HG03571 (cell line): ENCODE measurements around the gene PSMD12.
"Not testable (repeated sequence)": the region's sequence is repeated elsewhere in the genome, so short reads cannot be mapped to it uniquely, and the experiment has no call there.

Experiments used
- ATAC-seq: cut with Tn5 transposase; IDR thresholded peaks from one replicate; pipeline ENCODE4 v1.9.1; 2021; ENCODE audit not compliant: unreplicated experiment

The PSMD12 gene

DNA sequence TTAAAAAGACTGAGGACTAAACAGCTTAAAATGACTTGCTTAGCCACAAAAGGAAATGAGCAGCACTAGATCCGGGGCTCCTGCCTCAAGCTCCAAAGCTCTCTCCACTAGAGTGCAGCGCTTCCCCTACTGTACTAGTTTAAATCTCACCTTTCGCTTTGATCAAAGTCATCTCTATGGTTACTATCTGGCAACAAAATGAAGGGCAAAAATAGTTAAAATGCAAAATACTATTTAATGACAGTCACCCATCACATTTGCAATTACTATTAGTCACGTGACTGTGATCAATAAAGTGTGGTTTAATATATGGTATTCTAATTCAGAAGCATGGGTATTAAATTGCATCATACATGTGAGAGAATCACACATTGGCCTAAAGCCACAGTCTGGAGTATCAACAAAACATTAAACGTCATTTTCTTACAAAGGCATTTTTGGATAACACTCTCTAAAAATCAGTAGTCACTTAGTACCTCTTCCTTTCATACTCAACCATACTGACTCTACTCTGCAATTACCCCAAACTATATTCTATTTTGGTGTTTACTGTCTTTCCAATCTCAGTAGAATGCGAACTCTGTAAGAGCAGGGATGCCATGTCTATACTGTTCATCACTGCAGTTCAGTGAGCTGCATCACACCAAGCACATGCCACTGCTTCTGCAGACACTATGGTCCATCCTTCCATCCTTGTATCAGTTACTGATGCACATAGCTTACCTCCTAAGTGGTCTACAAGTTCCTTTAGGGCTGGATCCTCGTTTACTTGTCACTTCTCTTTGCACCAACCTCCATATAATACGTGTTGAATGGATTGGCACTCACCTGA is 6.2 kb downstream of the PSMD12 start:
- ATAC-seq: no peak

GRCh38 chr17:67358612-67359011 is 7.8 kb downstream of the PSMD12 start:
- no peak for ATAC-seq

DNA sequence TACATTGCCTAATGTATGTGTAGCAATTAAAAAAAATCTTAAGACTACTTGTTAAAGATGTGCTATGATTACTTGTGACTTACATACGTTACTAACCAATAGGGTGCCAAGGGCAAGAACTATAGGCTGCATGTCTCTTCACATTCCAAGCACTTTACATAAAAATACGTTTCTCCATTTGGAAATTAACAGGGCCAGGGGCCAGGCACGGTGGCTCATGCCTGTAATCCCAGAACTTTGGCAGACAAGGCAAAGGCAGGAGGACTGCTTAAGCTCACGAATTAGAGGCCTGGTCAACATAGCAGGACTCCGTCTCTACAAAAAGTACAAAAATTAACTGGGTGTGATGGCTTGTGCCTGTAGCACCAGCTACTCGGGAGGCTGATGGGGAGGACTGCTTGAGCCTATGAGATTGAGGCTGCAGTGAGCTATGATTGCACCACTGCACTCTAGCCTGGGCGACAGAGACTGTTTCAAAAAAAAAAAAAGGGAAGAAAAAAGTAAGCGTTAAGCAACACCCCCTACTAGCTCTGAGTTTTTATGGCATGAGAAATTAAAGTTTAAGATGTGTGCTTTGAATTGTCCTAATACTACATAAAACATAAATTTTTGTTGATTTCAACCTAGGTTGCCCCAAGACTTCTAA is 12.3 kb downstream of the PSMD12 start:
- no peak for ATAC-seq

GRCh38 chr17:67353161-67353560 is 13.2 kb downstream of the PSMD12 start:
- ATAC-seq: no peak

DNA sequence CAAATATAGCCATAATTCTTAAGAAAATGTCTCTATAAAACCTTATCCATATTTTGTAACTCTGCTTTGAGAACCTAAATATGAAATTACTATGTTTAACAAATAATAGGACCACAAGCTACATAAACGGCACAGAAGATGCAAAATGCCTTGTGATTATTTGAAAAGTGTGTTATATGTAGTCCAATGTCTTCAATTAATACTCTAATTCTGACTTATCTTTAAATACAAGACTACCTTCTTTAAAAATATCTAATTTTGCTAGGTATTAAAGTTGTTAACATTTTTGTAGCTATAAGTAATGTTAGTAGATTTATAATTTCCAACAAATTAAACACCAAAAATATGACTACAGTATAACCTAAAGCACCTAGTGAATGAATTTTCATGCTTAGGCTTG is 17.0 kb downstream of the PSMD12 start:
- no peak for ATAC-seq

DNA sequence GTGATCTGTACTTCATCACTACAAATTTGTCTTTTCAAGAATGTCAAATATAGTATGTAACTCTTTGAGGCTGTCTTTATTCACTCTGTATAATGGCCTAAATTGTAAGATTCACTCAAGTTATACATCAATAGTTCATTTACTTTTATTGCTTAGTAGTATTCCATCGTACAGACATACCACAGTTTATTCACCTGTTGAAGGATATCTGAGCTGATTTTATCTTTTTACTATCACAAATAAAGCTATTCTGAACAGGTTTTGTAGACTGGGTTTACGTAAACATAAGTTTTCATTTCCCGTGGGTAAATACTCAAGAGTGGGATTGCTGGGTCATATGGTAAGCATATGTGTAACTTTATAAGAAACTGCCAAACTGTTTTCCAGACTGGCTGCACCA is 18.6 kb downstream of the PSMD12 start:
- no peak for ATAC-seq

GRCh38 chr17:67343237-67343636 is 23.1 kb downstream of the PSMD12 start:
- no peak for ATAC-seq

DNA sequence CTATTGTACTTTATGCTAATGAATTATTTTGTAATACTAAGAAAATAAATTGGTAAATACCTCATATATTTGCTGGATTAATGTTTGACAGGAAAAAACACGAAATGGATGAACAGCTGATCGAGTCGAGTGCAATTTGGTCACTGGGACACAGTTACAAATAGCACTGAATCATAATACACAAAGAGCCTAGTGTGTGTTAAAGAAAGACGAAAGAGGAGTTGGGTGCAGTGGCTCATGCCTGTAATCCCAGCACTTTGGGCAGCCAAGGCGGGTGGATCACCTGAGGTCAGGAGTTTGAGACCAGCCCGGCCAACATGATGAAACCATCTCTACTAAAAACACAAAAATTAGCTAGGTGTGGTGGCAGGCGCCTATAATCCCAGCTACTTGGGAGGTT is 28.0 kb downstream of the PSMD12 start:
- ATAC-seq: not testable (repeated sequence)

GRCh38 chr17:67336859-67337258 is 29.5 kb downstream of the PSMD12 start:
- ATAC-seq: no peak

DNA sequence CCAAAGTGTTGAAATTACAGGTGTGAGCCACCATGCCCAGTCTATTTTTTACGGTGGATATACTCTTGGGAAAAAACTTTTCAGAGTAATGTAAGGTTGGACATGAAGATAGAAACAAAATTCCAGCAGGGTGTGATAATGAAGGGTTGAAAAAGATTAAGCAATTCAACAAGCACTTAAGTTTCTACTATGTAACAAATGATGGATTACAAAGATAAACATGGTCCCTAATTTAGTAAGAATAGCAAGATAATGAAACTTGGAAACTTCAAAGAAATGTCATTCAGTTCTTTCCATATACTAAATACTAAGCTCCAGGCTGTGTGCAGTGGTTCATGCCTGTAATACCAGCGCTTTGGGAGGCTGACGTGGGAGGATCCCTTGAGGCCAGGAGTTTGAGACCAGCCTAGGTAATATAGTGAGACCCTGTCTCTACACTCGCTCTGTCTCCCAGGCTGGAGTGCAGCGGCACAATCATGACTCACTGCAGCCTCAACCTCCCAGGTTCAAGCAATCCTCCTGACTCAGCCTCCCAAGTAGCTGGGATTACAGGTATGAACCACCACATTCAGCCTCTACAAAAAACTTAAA is 31.0 kb downstream of the PSMD12 start:
- ATAC-seq: no peak

GRCh38 chr17:67332162-67332508 is 34.2 kb downstream of the PSMD12 start:
- not testable (repeated sequence) for ATAC-seq

- not testable (repeated sequence) for ATAC-seq
Observed at GRCh38 chr17:67331381-67332161, 34.8 kb downstream of the PSMD12 start.

DNA sequence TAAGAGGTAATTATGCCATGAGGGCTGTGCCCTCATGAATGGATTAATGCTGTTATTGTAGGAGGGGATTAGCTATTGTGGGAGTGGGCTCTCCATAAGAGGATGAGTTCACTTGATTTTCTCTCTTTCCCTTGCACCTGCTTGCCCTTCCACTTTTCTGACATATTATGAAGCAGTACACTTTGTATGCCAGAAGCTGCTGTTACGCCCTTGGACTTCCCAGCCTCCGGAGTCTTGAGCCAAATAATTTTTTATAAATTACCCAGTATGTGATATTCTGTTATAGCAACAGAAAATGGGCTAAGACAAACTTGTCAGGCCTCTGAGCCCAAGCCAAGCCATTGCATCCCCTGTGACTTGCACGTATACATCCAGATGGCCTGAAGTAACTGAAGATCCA is 38.4 kb downstream of the PSMD12 start:
- no peak for ATAC-seq

DNA sequence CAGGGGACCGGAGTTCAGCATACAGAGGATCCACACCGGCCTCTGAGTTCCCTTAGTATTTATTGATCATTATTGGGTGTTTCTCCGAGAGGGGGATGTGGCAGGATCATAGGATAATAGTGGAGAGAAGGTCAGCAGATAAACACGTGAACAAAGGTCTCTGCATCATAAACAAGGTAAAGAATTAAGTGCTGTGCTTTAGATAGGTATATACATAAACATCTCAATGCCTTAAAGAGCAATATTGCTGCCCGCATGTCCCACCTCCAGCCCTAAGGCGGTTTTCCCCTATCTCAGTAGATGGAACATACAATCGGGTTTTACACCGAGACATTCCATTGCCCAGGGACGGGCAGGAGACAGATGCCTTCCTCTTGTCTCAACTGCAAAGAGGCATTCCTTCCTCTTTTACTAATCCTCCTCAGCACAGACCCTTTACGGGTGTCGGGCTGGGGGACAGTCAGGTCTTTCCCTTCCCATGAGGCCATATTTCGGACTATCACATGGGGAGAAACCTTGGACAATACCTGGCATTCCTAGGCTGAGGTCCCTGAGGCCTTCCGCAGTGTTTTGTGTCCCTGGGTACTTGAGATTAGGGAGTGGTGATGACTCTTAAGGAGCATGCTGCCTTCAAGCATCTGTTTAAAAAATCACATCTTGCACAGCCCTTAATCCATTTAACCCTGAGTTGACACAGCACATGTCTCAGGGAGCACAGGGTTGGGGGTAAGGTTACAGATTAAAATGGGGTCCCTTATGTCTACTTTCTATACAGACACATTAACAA is 39.2 kb downstream of the PSMD12 start:
- ATAC-seq: not testable (repeated sequence)

GRCh38 chr17:67326440-67326839 is 39.9 kb downstream of the PSMD12 start:
- ATAC-seq: no peak

DNA sequence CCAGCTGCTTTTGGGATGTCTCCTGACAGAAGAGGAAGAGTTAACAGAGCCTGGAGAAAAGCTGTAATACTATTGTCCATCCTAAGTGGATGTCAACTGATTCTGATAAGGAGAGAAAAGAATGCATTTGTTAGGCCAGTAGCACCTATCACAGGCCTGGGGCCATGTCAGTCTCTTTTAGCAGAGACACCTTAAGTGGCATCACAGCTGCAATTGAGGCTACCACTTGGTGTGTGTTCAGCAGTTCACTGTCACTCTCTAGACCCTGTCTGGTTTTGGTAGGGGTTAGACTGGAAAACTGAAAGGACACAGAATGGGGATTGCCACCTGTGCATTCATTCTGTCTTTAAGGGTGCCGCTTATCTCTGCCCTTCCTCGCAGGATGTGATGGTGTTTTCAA is 42.0 kb downstream of the PSMD12 start:
- ATAC-seq: no peak

DNA sequence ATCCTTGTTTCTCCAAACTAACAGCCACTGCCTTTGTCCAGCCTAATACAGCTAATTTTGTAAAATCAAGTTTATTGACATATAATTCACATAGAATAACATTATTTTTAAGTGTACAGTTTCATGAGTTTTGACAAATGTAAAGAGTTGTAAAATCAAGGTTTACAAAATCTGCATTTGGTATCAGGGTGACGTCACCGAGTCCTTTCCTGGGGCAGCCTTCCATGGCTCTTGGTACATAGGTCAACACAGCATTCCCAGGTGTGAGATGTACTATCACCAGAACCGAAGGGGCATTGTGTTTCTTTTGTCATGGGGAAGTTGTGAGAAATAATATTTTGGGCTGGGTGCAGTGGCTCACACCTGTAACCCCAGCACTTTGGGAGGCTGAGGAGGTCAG is 42.9 kb downstream of the PSMD12 start:
- no peak for ATAC-seq

- no peak for ATAC-seq
Observed at GRCh38 chr17:67322042-67322787, 44.2 kb downstream of the PSMD12 start.

DNA sequence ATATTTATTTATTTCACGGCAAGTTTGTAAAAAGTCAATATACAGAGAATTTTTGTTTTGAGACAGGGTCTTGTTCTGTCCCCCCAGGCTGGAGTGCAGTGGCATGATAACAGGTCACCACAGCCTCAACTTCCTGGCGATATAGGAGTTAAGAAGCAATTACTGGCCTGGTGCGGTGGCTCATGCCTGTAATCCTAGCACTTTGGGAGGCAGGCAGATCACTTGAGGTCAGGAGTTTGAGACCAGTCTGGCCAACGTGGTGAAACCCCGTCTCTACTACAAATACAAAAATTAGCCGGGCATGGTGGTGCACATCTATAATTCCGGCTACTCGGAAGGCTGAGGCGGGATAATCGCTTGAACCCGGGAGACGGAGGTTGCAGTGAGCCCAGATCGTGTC is 44.9 kb downstream of the PSMD12 start:
- ATAC-seq: not testable (repeated sequence)

GRCh38 chr17:67316781-67317180 is 49.6 kb downstream of the PSMD12 start:
- ATAC-seq: no peak
